GM21825 (cell line): Measurements from ENCODE around the gene MMP17.
"Not testable (repeated sequence)": the region's sequence is repeated elsewhere in the genome, so short reads cannot be mapped to it uniquely, and the experiment has no call there.

Source experiments
- ATAC-seq: cut with Tn5 transposase; IDR thresholded peaks from one replicate; pipeline ENCODE4 v1.9.1; 2021; ENCODE audit warnings: mild to moderate bottlenecking, moderate library complexity; ENCODE audit not compliant: unreplicated experiment

The MMP17 gene

GRCh38 chr12:131862994-131863710, 35.0 kb downstream of the MMP17 start:
- no peak for ATAC-seq

DNA sequence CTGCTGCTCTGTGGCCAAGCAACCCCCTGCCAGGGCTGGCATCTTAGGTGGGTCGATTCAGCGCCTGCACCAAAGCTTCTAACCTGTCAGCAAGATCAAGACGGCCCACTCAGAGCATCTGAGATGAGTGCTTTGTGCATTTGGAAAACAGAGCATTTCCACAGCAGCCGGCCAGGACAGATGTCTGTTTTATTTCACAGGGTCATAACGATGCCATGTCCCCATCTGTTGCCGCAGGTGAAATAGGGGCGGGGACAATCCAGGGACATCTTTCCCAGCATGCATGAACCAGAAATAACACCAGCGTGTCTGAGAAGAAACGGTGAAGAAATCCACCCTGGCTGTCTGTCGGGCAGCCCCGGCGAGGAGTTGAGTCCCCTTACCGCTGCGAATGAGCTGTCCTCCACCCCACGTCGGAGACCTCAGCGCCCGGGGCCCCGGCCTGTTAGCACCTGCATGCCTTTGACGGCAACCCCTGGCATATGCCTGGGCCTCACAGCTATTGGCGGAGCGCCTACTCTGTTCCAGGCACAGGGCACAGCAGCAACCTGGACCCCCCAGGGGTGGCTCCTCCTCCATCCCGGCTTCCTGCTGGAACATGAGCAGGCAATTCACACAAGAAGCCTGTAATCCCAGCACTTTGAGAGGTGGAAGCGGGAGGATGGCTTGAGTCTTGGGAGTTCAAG, 35.7 kb downstream of the MMP17 start:
- ATAC-seq: no peak

DNA sequence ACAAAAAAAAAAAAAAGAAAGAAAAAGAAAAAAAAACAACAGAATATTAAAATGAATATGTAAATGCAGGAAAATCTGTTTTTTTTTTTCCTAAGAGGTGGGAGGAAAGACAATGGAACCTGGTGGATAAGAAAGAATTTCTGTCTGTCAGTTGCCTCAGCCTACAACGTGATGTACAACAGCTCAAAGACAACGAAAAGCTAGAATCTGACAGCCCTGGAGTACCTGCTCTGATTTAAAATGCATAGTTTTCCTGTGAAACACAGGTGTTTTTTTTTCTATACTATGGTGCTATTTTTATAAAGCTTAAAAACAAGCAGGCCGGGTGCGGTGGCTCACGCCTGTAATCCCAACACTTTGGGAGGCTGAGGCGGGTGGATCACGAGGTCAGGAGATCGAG, 36.3 kb downstream of the MMP17 start:
- ATAC-seq: no peak

GRCh38 chr12:131865180-131865875, 37.1 kb downstream of the MMP17 start:
- no peak for ATAC-seq

DNA sequence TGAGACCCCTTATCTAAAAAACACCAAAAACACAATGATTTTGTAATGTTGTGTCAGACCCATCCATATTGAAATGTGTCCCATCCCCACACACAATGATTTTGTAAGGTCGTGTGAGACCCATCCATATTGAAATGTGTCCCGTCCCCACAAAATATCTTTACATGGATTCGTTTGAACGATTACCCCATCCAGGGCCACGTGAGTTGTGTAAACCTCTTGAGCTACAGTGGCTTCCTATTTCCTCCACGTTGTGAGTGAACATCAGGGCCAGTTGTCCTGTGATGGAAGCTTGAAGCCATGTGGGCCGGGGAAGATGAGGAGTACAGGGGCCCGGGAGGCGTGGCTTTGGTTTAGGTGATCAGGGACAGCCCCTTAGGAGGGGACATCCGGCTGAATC, 39.3 kb downstream of the MMP17 start:
- no peak for ATAC-seq

DNA sequence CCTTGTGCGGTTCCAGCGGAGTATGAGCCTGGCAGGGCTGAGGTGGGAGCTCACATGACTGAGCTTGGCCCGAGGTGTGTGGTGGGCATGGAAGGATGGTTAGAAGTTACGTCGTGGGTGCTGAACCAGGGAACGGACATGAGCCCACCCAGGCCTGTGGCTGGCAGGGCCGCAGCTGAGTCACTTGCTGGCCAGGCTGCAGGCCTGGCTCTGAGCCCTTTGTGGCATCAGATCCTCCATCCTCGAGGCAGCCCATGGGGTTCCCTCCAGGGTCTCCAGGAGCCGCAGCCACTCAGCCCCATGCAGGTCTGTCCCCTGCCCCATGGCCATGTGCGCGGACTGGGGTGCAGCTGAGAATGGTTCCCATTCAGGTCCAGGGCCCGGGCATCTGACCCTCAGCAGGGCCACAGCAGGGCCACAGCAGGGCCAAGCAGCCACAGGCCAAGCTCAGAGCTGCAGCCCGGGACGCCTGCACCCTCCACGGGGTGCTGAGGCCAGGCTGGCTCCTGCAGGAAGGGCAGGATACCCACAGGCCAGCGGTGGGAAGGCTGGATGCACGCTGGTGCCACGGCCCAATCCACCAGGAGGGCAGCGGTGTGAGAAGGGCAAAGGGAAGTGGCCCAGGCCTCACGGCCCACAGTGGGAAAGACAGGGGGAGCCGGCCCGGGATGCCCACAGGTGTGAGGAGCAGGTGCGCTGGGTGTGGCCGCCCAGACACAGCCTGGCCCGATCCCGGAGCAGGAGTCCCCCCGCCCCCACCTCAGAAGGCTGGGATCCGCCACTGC, 39.9 kb downstream of the MMP17 start:
- no peak for ATAC-seq

GRCh38 chr12:131869871-131870418, 41.8 kb downstream of the MMP17 start:
- ATAC-seq: no peak

GRCh38 chr12:131871677-131872076, 43.5 kb downstream of the MMP17 start:
- no peak for ATAC-seq

- no peak for ATAC-seq
Measured at GRCh38 chr12:131872154-131873051, 44.2 kb downstream of the MMP17 start.

- ATAC-seq: no peak
Measured at GRCh38 chr12:131873293-131873692, 45.1 kb downstream of the MMP17 start.

DNA sequence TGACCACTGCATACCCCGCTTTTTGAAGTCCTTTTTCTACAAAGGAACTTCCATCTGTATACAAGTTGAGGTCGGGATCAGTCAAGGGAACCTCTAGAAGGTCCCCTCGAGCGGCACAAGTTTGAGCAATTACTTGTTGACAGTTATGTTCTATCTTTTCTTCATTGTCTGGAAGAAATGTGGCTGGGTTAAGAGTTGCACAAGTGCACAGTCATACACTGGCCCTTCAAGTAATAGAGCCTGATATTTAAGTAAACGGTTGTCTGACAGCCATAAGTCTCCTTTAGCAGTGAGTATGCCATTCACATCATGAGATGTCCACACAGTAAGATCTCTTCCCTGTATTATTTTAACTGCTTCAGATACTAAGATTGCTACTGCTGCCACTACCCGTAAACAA, 46.8 kb downstream of the MMP17 start:
- not testable (repeated sequence) for ATAC-seq

DNA sequence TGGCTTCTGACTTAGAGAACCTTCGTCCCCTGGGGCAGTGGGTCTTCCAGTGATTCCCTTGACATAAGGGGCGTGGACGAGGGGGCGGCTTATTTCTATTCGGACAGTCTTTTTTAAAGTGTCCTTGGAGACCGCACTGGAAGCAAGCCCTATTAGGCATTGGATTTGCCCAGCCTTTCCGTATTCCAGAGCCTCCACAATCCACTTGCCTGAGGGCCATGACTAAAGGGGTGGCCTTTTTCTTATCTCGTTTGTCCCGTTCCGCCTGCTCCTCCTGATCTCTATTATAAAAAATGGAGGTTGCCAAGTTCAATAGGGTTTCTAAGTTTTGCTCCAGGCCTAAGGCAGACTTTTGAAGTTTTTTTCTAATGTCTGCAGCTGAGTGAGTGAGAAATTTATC, 49.0 kb downstream of the MMP17 start:
- ATAC-seq: not testable (repeated sequence)

DNA sequence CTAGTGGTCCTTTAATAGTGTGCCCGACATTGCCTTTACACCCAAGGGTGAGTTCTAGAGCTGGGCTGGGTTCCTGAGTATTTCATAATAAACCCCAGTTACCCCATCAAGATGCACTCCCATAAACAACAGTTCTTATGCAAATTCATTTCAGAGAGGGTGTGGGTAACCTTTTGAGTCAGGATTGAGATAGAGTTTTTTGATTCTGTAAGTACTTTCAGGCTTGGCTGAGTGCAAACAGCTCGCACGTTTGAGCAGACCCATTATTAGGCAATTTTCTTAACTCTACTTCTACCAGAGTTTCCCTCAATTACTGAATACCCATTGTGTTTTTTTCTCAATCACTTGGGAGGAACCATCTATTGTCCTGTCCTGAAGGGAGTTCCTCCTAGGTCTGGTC, 50.2 kb downstream of the MMP17 start:
- ATAC-seq: not testable (repeated sequence)

DNA sequence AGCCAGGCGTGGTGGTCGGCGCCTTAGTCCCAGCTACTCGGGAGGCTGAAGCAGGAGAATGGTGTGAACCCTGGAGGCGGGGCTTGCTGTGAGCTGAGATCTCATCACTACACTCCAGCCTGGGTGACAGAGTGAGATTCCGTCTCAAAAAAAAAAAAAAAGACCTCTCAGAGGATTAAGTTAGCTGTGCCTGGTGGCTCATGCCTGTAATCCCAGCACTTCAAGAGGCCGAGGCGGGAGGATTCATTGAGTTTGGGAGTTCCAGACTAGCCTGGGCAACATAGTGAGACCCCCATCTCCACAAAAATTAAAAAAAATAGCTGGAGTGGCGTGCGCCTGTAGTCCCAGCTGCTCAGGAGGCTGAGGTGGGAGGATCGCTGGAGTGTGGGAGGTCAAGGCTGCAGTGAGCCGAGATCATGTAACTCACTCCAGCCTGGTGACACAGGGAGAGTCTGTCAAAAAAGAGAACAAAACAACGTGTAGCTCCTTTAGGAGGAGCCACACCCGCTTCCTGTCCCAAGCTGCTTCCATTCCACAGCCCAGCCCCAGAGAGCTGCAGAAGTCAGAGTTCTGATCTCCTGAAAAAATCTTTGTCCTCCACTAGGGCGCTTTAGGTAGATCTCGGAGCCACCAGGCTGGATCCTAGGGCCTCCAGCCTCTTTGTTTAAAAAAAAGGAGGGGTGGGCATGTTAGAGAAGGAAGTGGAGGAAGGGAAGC, 54.8 kb downstream of the MMP17 start:
- ATAC-seq: no peak

GRCh38 chr12:131883521-131883900, 55.3 kb downstream of the MMP17 start:
- no peak for ATAC-seq

DNA sequence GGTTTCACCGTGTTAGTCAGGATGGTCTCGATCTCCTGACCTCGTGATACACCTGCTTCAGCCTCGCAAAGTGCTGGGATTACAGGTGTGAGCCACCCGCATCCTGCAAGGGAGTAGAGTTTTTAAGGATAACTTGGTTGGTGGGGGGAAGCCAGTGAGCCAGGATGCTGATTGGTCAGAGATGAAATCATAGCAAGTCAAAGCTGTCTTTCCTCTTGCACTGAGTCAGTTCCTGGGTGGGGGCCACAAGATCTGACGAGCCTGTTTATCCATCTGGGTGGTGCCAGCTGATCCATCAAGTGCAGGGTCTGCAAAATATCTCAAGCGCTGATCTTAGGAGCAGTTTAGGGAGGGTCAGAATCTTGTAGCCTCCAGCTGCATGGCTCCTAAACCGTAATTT, 56.9 kb downstream of the MMP17 start:
- not testable (repeated sequence) for ATAC-seq

DNA sequence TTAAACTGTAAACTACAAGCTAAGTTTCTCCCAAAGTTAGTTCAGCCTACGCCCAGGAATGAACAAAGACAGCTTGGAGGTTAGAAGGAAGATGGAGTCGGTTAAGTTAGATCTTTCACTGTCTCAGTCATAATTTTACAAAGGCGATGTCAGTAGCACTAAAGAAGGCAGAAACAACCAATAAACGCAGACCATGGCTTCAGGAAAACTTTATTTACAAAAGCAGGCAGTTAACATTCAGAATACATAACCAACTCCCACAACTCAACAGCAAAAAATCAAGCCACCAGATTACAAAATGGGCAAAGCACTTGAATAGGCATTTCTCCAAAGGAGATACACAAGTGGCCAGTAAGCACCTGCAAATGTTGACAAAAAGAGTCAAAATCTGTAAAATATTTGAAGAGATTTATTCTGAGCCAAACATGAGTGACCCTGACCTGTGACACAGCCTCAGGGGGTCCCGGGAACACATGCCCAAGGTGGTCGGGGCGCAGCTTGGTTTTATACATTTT, 57.4 kb downstream of the MMP17 start:
- no peak for ATAC-seq

GRCh38 chr12:131891722-131892121, 63.5 kb downstream of the MMP17 start:
- ATAC-seq: not testable (repeated sequence)
